GM12801 (cell line): Measurements from ENCODE around the gene ZFP91.

ENCODE experiments used
- TF ChIP-seq, protein P1 (sequence below): IDR thresholded peaks from one replicate; pipeline ENCODE4 v1.5.1; 2011; ENCODE audit warnings: control low read depth; ENCODE audit not compliant: insufficient read length; ENCODE audit errors: extremely low read depth

ZFP91 gene

GRCh38 chr11:58625826-58626460 is 47.1 kb downstream of the ZFP91 start:
- TF ChIP-seq, protein P1, sequence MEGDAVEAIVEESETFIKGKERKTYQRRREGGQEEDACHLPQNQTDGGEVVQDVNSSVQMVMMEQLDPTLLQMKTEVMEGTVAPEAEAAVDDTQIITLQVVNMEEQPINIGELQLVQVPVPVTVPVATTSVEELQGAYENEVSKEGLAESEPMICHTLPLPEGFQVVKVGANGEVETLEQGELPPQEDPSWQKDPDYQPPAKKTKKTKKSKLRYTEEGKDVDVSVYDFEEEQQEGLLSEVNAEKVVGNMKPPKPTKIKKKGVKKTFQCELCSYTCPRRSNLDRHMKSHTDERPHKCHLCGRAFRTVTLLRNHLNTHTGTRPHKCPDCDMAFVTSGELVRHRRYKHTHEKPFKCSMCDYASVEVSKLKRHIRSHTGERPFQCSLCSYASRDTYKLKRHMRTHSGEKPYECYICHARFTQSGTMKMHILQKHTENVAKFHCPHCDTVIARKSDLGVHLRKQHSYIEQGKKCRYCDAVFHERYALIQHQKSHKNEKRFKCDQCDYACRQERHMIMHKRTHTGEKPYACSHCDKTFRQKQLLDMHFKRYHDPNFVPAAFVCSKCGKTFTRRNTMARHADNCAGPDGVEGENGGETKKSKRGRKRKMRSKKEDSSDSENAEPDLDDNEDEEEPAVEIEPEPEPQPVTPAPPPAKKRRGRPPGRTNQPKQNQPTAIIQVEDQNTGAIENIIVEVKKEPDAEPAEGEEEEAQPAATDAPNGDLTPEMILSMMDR = no peak

DNA sequence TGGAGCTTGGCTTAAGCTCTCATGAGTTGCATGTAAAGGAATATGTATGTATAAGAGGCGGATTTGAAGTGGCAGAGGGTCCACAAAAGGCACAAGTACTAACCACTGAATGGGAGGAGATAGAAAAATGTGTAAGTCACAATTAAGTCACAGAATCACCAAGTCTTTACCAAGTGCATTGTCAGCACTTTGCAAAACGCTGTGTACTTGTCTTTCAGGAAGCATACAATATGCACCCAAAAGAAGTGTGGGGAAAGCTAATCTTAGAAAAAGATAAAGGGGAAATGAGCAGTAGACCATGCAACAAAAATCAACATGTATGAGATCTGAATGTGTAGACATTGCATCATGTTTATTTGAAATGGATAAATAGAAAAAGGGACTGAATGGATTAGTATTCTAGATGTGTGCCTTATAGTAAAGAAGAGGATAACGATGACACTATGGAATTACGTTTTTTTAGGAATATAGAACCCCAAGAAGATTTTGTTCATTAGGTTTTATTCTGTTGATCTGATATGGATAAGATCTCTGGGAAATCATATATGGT is 48.1 kb downstream of the ZFP91 start:
- TF ChIP-seq, protein P1 = no peak

- TF ChIP-seq, protein P1 = no peak
These were observed 49.6 kb downstream of the ZFP91 start for GRCh38 chr11:58628446-58628845.

DNA sequence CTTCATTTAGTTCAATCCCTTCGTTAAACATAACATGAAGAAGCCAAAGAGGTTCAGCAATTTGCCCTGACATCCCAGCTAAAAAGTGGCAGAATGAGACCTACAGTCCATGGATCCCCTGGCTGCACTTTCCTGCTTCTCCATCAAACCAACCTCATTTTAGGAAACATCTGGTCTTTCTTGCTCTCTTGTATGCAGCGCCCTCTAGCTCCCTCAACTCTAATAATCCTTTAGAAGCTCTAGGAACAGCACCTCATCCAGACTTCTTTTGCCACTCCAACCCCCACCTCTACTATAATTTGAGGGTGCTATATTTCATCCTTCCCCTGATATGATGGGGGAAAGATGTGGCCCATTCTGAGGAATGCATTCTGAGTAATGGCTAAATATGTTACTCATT is 51.0 kb downstream of the ZFP91 start:
- TF ChIP-seq, protein P1 = no peak

DNA sequence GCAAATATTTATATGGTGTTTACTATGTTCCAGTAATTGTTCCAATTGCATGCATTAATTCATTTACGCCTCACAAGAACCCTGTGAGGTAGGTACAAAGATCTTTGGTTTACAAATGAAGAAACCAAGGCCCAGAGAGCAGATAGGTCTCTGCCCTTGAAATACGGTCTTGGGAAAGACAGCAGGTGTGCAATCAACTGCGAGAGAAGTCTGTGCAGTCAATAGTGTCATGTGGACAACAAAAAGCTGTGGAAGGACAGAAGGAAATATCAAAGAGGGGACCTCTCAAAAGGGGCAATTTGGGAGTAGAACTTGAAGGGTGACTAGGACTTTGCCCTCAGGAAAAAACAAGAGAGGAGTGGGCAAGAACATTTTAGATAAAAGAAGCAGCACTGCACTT is 52.5 kb downstream of the ZFP91 start:
- TF ChIP-seq, protein P1 = no peak

- TF ChIP-seq, protein P1 = no peak
These were observed 53.6 kb downstream of the ZFP91 start for GRCh38 chr11:58632510-58632909.

- TF ChIP-seq, protein P1 = no peak
These were observed 57.7 kb downstream of the ZFP91 start for GRCh38 chr11:58636587-58636986.
